SK-N-DZ (cell line): ENCODE measurements around the gene PPIF.

ENCODE experiments used
- DNase-seq: peaks from one replicate; pipeline ENCODE4 v3.0.0-alpha.2; 2015; ENCODE audit warnings: low spot score

PPIF gene

GRCh38 chr10:79347894-79348639 lies 798 bp downstream of the PPIF start:
- DNase-seq, result no peak

GRCh38 chr10:79348640-79348988 lies 1.3 kb downstream of the PPIF start:
- DNase-seq, result no peak

GRCh38 chr10:79349072-79349491 lies 1.8 kb downstream of the PPIF start:
- DNase-seq, result no peak

GRCh38 chr10:79349766-79350406 lies 2.6 kb downstream of the PPIF start:
- no peak for DNase-seq

GRCh38 chr10:79350407-79351154 lies 3.3 kb downstream of the PPIF start:
- no peak for DNase-seq

GRCh38 chr10:79351332-79351731 lies 4.1 kb downstream of the PPIF start:
- no peak for DNase-seq

- no peak for DNase-seq
Observed at GRCh38 chr10:79352035-79352877, 5.0 kb downstream of the PPIF start.

GRCh38 chr10:79353000-79353406 lies 5.7 kb downstream of the PPIF start:
- no peak for DNase-seq

GRCh38 chr10:79353726-79354125 lies 6.5 kb downstream of the PPIF start:
- no peak for DNase-seq

- no peak for DNase-seq
Observed at GRCh38 chr10:79354141-79354540, 6.9 kb downstream of the PPIF start.

GRCh38 chr10:79354615-79355014 lies 7.3 kb downstream of the PPIF start:
- DNase-seq, result no peak

- no peak for DNase-seq
Observed at GRCh38 chr10:79355420-79356017, 8.2 kb downstream of the PPIF start.

- no peak for DNase-seq
Observed at GRCh38 chr10:79356104-79356503, 8.8 kb downstream of the PPIF start.

GRCh38 chr10:79357180-79357579 lies 9.9 kb downstream of the PPIF start:
- no peak for DNase-seq

GRCh38 chr10:79358811-79359210 lies 11.5 kb downstream of the PPIF start:
- no peak for DNase-seq

- DNase-seq, result no peak
Observed at GRCh38 chr10:79359816-79360498, 12.7 kb downstream of the PPIF start.

- no peak for DNase-seq
Observed at GRCh38 chr10:79360499-79361342, 13.5 kb downstream of the PPIF start.

- DNase-seq, result no peak
Observed at GRCh38 chr10:79361726-79362397, 14.6 kb downstream of the PPIF start.
